K562 (cell line): ENCODE results near the gene LTBR. TPM values are rescaled to one million over a fixed set of nuclear protein-coding genes. Genes with fewer than 3 reads are reported as not detected.

Experiments used
- ATAC-seq: fragments of 200-7000 bp; cut with Tn5 transposase; 3 replicates; pipeline ENCODE4 v1.9.1; 2020; ENCODE audit warnings: moderate library complexity
- BruUV-seq: library from RNA; stranded (reverse); fragments of 400-500 nt; replicated peaks from 2 replicates; lab custom pipeline; 2021; lab: Mats Ljungman, UMichigan
- CTCF ChIA-PET: fragments of 300-600 bp; formaldehyde crosslinking; extraction: SDS; loops from one replicate; lab custom pipeline; 2021; ENCODE audit warnings: low intra/inter-chr PET ratio; lab: Yijun Ruan, JAX
- POLR2A ChIA-PET: fragments of 300-600, 350-650 bp; sonication (Branson Sonifier 250); formaldehyde crosslinking; extraction: SDS; loops from one replicate; lab custom pipeline; 2021; ENCODE audit warnings: antibody characterized with exemption, inconsistent platforms; lab: Yijun Ruan, JAX
- DNase-seq, 4 experiments: peaks; one replicate each; pipeline versions ENCODE4 v3.0.0 to v3.0.0-alpha.2; 2011 to 2018; ENCODE audit warnings: low spot score in 3 of 4, mixed read lengths in 3 of 4; ENCODE audit errors: extremely low read depth in 1 of 4
- FAIRE-seq: peaks from 2 replicates; lab custom pipeline; 2011; peaks lifted over from hg19 to GRCh38; lab: Jason Lieb, UNC
- H2AFZ ChIP-seq: 2 replicates; pipeline ENCODE4 v1.6.0; 2011; ENCODE audit warnings: low read depth, low read length, control low read depth, inconsistent platforms
- H3K27ac ChIP-seq: fragments of 200-600 bp; 3 replicates; pipeline ENCODE4 v1.8.0; 2011; ENCODE audit warnings: low read depth, mild to moderate bottlenecking, control low read depth, inconsistent platforms, low read length, moderate library complexity, mixed read lengths; ENCODE audit errors: extremely low read depth
- H3K27me3 ChIP-seq, 2 experiments: fragments of 300-600 bp in 1 of 2; 2 replicates in 1 of 2; 3 replicates in 1 of 2; pipeline versions ENCODE4 v1.6.0 to v1.8.0; 2011; ENCODE audit warnings: inconsistent platforms in 2 of 2, low read length in 2 of 2, mild to moderate bottlenecking in 1 of 2, mixed read lengths in 1 of 2, moderate library complexity in 1 of 2; ENCODE audit not compliant: control insufficient read depth in 2 of 2, insufficient read depth in 2 of 2
- H3K36me3 ChIP-seq: fragments of 300-600 bp; 3 replicates; pipeline ENCODE4 v1.8.0; 2011; ENCODE audit warnings: mild to moderate bottlenecking, low read length, inconsistent platforms; ENCODE audit not compliant: control insufficient read depth, insufficient read depth
- H3K4me1 ChIP-seq, 2 experiments: fragments of 200-600 bp in 1 of 2; replicated peaks in 1 of 2; 2 replicates in 1 of 2; 3 replicates in 1 of 2; pipeline versions ENCODE4 v1.5.1 to v1.8.0; 2011; ENCODE audit warnings: inconsistent platforms in 2 of 2, low read length in 2 of 2, mild to moderate bottlenecking in 1 of 2, mixed read lengths in 1 of 2, moderate library complexity in 1 of 2; ENCODE audit not compliant: control insufficient read depth in 2 of 2, insufficient read depth in 2 of 2
- H3K4me2 ChIP-seq: 2 replicates; pipeline ENCODE4 v1.6.1; 2011; ENCODE audit warnings: low read length, control low read depth, inconsistent platforms, mixed read lengths; ENCODE audit not compliant: insufficient read depth
- H3K4me3 ChIP-seq: fragments of 200-600 bp; sonication (generic), shearing (Covaris generic); 2 replicates; pipeline ENCODE4 v1.5.1; 2016; ENCODE audit warnings: control low read depth, inconsistent platforms
- H3K79me2 ChIP-seq: fragments of 200-600 bp; 3 replicates; pipeline ENCODE4 v1.8.0; 2011; ENCODE audit warnings: low read length, inconsistent platforms; ENCODE audit not compliant: control insufficient read depth, insufficient read depth
- H3K9ac ChIP-seq, 2 experiments: 2 replicates each; pipeline versions ENCODE4 v1.6.0 to v1.6.1; 2011; ENCODE audit warnings: low read depth in 2 of 2, low read length in 2 of 2, control low read depth in 1 of 2, inconsistent platforms in 1 of 2, mild to moderate bottlenecking in 1 of 2, mixed read lengths in 1 of 2; ENCODE audit not compliant: insufficient read depth in 1 of 2
- H3K9me1 ChIP-seq: one replicate; pipeline ENCODE4 v1.6.0; 2011; ENCODE audit warnings: inconsistent platforms, mild to moderate bottlenecking, low read length, moderate library complexity; ENCODE audit not compliant: control insufficient read depth, insufficient read depth
- H3K9me3 ChIP-seq: replicated peaks from 2 replicates; pipeline ENCODE4 v1.5.1; 2011; ENCODE audit warnings: low read depth, low read length, inconsistent platforms; ENCODE audit not compliant: control insufficient read depth, insufficient read depth
- H4K20me1 ChIP-seq: replicated peaks from 2 replicates; pipeline ENCODE4 v1.6.1; 2011; ENCODE audit warnings: low read length, inconsistent platforms, mixed read lengths; ENCODE audit not compliant: control insufficient read depth, insufficient read depth
- ARHGAP35 ChIP-seq: fragments of 450-650 bp; IDR thresholded peaks from 2 replicates; pipeline ENCODE4 v1.6.1; 2018; ENCODE audit not compliant: partially characterized antibody
- BACH1 ChIP-seq: fragments of 200-800 bp; sonication (Bioruptor generic); IDR thresholded peaks from 2 replicates; pipeline ENCODE4 v1.6.1; 2016; ENCODE audit warnings: missing genetic modification characterization, missing compliant biosample characterization
- CBFA2T2 ChIP-seq: fragments of 450-650 bp; conservative IDR thresholded peaks from 2 replicates; pipeline ENCODE4 v1.6.1; 2017; ENCODE audit warnings: mild to moderate bottlenecking
- CTBP1 ChIP-seq: fragments of 450-650 bp; IDR thresholded peaks from 2 replicates; pipeline ENCODE4 v1.6.1; 2016; ENCODE audit warnings: borderline replicate concordance
- HMGN3 ChIP-seq: IDR thresholded peaks from 2 replicates; pipeline ENCODE4 v1.6.1; 2011; ENCODE audit warnings: borderline replicate concordance, low read depth, mild to moderate bottlenecking, mixed read lengths, low read length; ENCODE audit not compliant: insufficient read length; ENCODE audit errors: extremely low read depth
- PHF8 ChIP-seq: fragments of 200-600 bp; sonication (generic); IDR thresholded peaks from 2 replicates; pipeline ENCODE4 v1.6.1; 2012; ENCODE audit warnings: mixed run types, mild to moderate bottlenecking, inconsistent platforms, low read length, moderate library complexity, borderline replicate concordance
- SAP30 ChIP-seq: fragments of 200-600 bp; sonication (generic); IDR thresholded peaks from 2 replicates; pipeline ENCODE4 v1.6.1; 2012; ENCODE audit warnings: borderline replicate concordance, low read depth, mild to moderate bottlenecking, moderate library complexity, low read length, control low read depth, inconsistent platforms; ENCODE audit not compliant: insufficient read depth, poor library complexity, severe bottlenecking
- TCF15 ChIP-seq: fragments of 250-450 bp; sonication (Bioruptor Pico); IDR thresholded peaks from 2 replicates; pipeline ENCODE4 v1.8.0; 2022; ENCODE audit warnings: moderate library complexity, mild to moderate bottlenecking, inconsistent platforms
- ZNF146 ChIP-seq: IDR thresholded peaks from one replicate; pipeline ENCODE4 v1.6.1; 2018; ENCODE audit warnings: missing compliant biosample characterization; ENCODE audit not compliant: unreplicated experiment
- ZNF23 ChIP-seq: fragments of 250-450 bp; sonication (Bioruptor Pico); IDR thresholded peaks from 2 replicates; pipeline ENCODE4 v1.4.0; 2020; ENCODE audit warnings: mild to moderate bottlenecking
- ZNF395 ChIP-seq: fragments of 200-800 bp; sonication (Bioruptor generic); IDR thresholded peaks from 2 replicates; pipeline ENCODE4 v1.6.1; 2017; ENCODE audit warnings: missing genetic modification characterization, missing compliant biosample characterization
- ZNF431 ChIP-seq: sonication (generic); formaldehyde crosslinking; IDR thresholded peaks from 2 replicates; pipeline ENCODE4 v1.8.0; 2022; ENCODE audit warnings: mild to moderate bottlenecking, missing genetic modification reagents
- ZNF445 ChIP-seq: fragments of 250-450 bp; sonication (Bioruptor Pico); IDR thresholded peaks from 2 replicates; pipeline ENCODE4 v1.4.0; 2020; ENCODE audit warnings: low read depth, mild to moderate bottlenecking, moderate library complexity
- ZNF766 ChIP-seq: fragments of 200-800 bp; sonication (Bioruptor generic); conservative IDR thresholded peaks from 2 replicates; pipeline ENCODE4 v1.6.1; 2016; ENCODE audit warnings: missing genetic modification characterization, missing compliant biosample characterization
- WGBS: fragments of 100-300 bp; shearing (Covaris generic); methylation state at CpG from one replicate; pipeline ENCODE4 v1.1.6; 2016; ENCODE audit warnings: low coverage, mixed read lengths; ENCODE audit not compliant: insufficient coverage; ENCODE audit errors: missing lambda C conversion rate; 5-methylcytosine and 5-hydroxymethylcytosine counted together
- in situ Hi-C: fragments of 300-500 bp; cut with MboI; formaldehyde crosslinking; loops from 4 replicates; pipeline ENCODE4 v1.15.0; 2018; ENCODE audit warnings: inconsistent platforms, mixed read lengths
- intact Hi-C: fragments of 100-400 bp; cut with micrococcal nuclease; formaldehyde crosslinking; loops from 2 replicates; pipeline ENCODE4 v1.14.2; 2022
- polyA plus RNA-seq, 8 experiments: library from polyadenylated mRNA; depleted of rRNA in 4 of 8; stranded (reverse) in 5 of 8; unstranded in 3 of 8; fragments of >200 nt; fragmentation: Nextera tagmentation in 2 of 8; fragmentation: Illumina TruSeq in 1 of 8; extraction: Ambion mirVana in 2 of 8; extraction: Trizol in 1 of 8; gene quantifications; 2 replicates each; pipeline versions ENCODE4 v1.2.1 to v1.2.3, GENCODE V29; 2011 to 2014; ENCODE audit warnings: inconsistent platforms in 1 of 8, missing spikeins in 1 of 8
- total RNA-seq, 7 experiments: library from RNA; depleted of rRNA in 6 of 7; stranded (reverse); fragments of >200 nt in 6 of 7; fragmentation: Illumina TruSeq in 2 of 7; extraction: Trizol in 2 of 7; gene quantifications; 2 replicates each; pipeline versions ENCODE4 v1.2.1 to v1.2.3, GENCODE V29; 2011 to 2021; ENCODE audit warnings: low replicate concordance in 1 of 7

The LTBR gene
- total and polyA plus RNA-seq, 9 of the 15 experiments (the other 6 are each of a cell fraction or from before 2014, with no cell fraction given): 0.96 to 69.0 (median 35.3) TPM

DNA sequence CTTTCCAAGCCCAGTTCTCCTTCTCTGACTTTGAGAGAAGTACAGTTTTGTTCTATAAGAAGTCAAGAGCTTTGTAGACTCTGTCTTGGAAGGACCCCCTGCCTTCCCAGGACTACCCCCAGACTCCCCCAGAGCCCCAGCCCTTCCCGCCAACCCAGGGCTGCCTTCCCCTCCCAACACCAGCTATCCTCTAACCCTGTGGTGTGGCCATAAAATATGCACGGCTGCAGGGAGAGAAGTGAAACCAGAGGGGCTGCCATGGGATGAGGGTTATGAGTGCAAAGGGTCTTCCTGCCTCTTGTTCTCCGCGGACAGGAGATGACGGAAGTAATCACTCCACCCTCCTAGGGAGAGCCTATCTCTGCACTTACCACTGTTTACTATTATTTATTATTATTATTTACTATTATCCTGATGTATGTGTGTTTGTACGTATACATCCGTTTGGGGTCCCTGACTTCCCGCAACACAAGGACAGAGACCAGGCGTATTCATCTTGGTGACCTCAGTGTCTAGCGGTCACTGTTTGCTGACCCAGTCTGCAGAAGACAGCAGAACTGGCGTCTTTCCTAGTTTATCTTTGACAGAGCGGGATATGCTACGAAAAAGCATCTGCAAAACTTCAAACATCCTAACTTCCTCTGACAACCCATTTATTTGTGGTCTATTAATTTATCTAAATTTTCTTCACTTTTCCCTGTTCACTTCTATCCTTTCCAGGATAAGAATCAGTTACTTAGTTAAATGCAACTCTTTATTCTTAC, 5.1 kb upstream of the LTBR start:
- no peak for FAIRE-seq
- CTCF ChIA-PET: no interaction called here

More for the DNA sequence above, 5.1 kb upstream of the LTBR start:
- Histone ChIP-seq H3K79me2 (peaks cover 7% of the 10 kb centered on the region; the same call in 2 of the 3 replicates), H4K20me1 (no peaks in the 10 kb centered on the region), H3K9me3 (no peaks in the 10 kb centered on the region), H3K4me3 (no peak overlapping the region), H3K4me2 (no peak overlapping the region), H3K4me1 (peaks cover 11 to 38% of the 10 kb centered on the region in 2 experiments; a peak in 4 of 5 replicates), H3K9ac (no peak overlapping the region; a peak in 1 of 4 replicates), H3K36me3 (no peaks in the 10 kb centered on the region), H3K9me1 (no peaks in the 10 kb centered on the region), H2AFZ (no peak overlapping the region), H3K27me3 (no peaks in the 10 kb centered on the region), H3K27ac (no peak overlapping the region)
- in situ Hi-C loops (no loop called here), intact Hi-C loops (no loop called here)
- ATAC-seq (no peak), DNase-seq (no peak)
- 76% methylated on average over 11 of the region's 13 CpGs for WGBS
- TF ChIP-seq HMGN3: no peak
- no peak for TF ChIP-seq BACH1 (tag)
- TF ChIP-seq ZNF766 (CRISPR knock-in tag): no peak
- no peak for TF ChIP-seq ZNF23 (CRISPR knock-in tag)
- no peak for TF ChIP-seq SAP30
- TF ChIP-seq CBFA2T2: no peak
- TF ChIP-seq TCF15: no peak
- TF ChIP-seq CTBP1: no peak
- TF ChIP-seq PHF8: no peak
- TF ChIP-seq ZNF445: no peak
- TF ChIP-seq ZNF431 (CRISPR knock-in tag): no peak
- no peak for TF ChIP-seq ZNF146 (CRISPR knock-in tag)
- no peak for TF ChIP-seq ARHGAP35
- TF ChIP-seq ZNF395 (CRISPR knock-in tag): no peak
- POLR2A ChIA-PET: interaction anchor here (1.3 kb wide), 1 partner anchor 14 kb away, joined by 3 read pairs; no protein-coding TSS in a partner anchor
- BruUV-seq: no TSS peak
